DND-41 (cell line): Measurements from ENCODE around the gene PTGR1.

Experiments used
- ATAC-seq: fragments of 200-7000 bp; cut with Tn5 transposase; 3 replicates; pipeline ENCODE4 v1.9.1; 2021; ENCODE audit warnings: low read depth; ENCODE audit not compliant: insufficient read depth
- DNase-seq: peaks from one replicate; pipeline ENCODE4 v3.0.0-alpha.2; 2020
- H2AFZ ChIP-seq: 2 replicates; pipeline ENCODE4 v1.6.0; 2012; ENCODE audit warnings: low read depth, low read length
- H3K27ac ChIP-seq: 2 replicates; pipeline ENCODE4 v1.5.1; 2012; ENCODE audit warnings: low read length, inconsistent platforms
- H3K27me3 ChIP-seq: fragments of 200-600 bp; sonication (generic); 2 replicates; pipeline ENCODE4 v1.6.0; 2012; ENCODE audit warnings: low read length, mild to moderate bottlenecking, inconsistent platforms; ENCODE audit not compliant: insufficient read depth, poor library complexity
- H3K36me3 ChIP-seq: 2 replicates; pipeline ENCODE4 v1.5.1; 2012; ENCODE audit warnings: low read length, inconsistent platforms; ENCODE audit not compliant: insufficient read depth
- H3K4me1 ChIP-seq: 2 replicates; pipeline ENCODE4 v1.5.1; 2012; ENCODE audit warnings: mild to moderate bottlenecking, low read length; ENCODE audit not compliant: insufficient read depth
- H3K4me2 ChIP-seq: 2 replicates; pipeline ENCODE4 v1.6.0; 2012; ENCODE audit warnings: mild to moderate bottlenecking, moderate library complexity, low read length, inconsistent platforms; ENCODE audit not compliant: insufficient read depth
- H3K4me3 ChIP-seq, 2 experiments: fragments of 200-600 bp in 1 of 2; shearing (Covaris generic) in 1 of 2; 2 replicates each; pipeline ENCODE4 v1.5.1; 2012 to 2016; ENCODE audit warnings: inconsistent platforms in 2 of 2, low read length in 2 of 2, mild to moderate bottlenecking in 2 of 2, low read depth in 1 of 2, moderate library complexity in 1 of 2
- H3K79me2 ChIP-seq: 2 replicates; pipeline ENCODE4 v1.6.0; 2012; ENCODE audit warnings: low read length, inconsistent platforms; ENCODE audit not compliant: insufficient read depth
- H3K9ac ChIP-seq: 2 replicates; pipeline ENCODE4 v1.6.0; 2012; ENCODE audit warnings: low read depth, mild to moderate bottlenecking, inconsistent platforms, low read length, moderate library complexity
- H3K9me3 ChIP-seq: 2 replicates; pipeline ENCODE4 v1.5.1; 2012; ENCODE audit warnings: low read length, moderate library complexity, mild to moderate bottlenecking, inconsistent platforms; ENCODE audit not compliant: insufficient read depth, severe bottlenecking
- H4K20me1 ChIP-seq: 2 replicates; pipeline ENCODE4 v1.6.0; 2012; ENCODE audit warnings: low read length; ENCODE audit not compliant: insufficient read depth
- EZH2 ChIP-seq: IDR thresholded peaks from 3 replicates; pipeline ENCODE4 v1.6.1; 2012; ENCODE audit warnings: borderline replicate concordance, low read depth, mild to moderate bottlenecking, moderate library complexity, low read length, inconsistent platforms; ENCODE audit not compliant: severe bottlenecking
- TF ChIP-seq, protein P1 (sequence below): IDR thresholded peaks from 2 replicates; pipeline ENCODE4 v1.5.1; 2012; ENCODE audit warnings: borderline replicate concordance, low read length, moderate library complexity, mild to moderate bottlenecking; ENCODE audit not compliant: poor library complexity, severe bottlenecking; ENCODE audit errors: extremely low read depth

Gene PTGR1

GRCh38 chr9:111603041-111603440 is 3.6 kb upstream of the PTGR1 start:
- H3K4me1 ChIP-seq: no peaks in the 10 kb centered on the region

DNA sequence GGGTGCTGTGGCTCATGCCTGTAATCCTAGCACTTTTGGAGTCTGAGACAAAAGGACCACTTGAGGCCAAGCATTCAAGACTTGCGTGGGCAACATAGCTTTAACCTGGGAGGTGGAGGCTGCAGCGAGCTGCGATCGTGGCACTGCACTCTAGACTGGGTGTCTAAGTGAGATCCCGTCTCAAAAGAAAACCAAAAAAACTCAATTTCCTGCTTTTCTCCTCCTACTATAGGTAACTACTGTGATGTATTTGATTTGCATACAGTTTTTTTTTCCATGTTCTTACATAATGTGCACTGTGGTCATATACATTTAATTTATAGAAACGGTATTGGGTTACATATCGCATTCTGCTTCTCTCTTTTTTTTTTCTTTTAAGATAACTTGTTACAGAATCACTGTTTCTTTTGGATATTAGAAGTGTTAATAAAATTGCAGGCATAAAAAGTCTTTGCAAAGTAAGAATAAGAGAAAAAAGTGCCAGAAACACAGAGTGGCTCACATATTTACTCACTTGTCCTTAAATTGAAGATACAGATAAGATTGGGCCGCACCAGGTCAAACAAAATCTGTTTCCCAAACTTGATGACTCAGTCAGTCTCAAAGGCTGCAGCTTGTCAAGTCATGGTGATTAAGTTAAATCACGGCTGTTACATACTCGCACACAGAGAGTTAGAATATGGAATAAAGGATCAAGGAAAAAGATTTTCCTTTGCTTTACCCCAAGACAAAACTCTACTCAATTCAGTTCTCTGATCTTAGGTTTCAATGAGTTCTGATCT is 2.0 kb upstream of the PTGR1 start:
- no peaks in the 10 kb centered on the region for H3K36me3 ChIP-seq
- H2AFZ ChIP-seq: no peak overlapping the region

More at GRCh38 chr9:111603041-111603440, 3.6 kb upstream of the PTGR1 start:
- no peaks in the 10 kb centered on the region for H3K36me3 ChIP-seq
- H3K9me3 ChIP-seq: no peaks in the 10 kb centered on the region
- no peaks in the 10 kb centered on the region for H3K79me2 ChIP-seq
- H3K9ac ChIP-seq: no peak overlapping the region
- no peak overlapping the region for H2AFZ ChIP-seq
- no peaks in the 10 kb centered on the region for H4K20me1 ChIP-seq
- H3K27ac ChIP-seq: no peak overlapping the region
- H3K27me3 ChIP-seq: no peaks in the 10 kb centered on the region
- no peak overlapping the region for H3K4me3 ChIP-seq
- no peak for TF ChIP-seq EZH2
- TF ChIP-seq, protein P1, sequence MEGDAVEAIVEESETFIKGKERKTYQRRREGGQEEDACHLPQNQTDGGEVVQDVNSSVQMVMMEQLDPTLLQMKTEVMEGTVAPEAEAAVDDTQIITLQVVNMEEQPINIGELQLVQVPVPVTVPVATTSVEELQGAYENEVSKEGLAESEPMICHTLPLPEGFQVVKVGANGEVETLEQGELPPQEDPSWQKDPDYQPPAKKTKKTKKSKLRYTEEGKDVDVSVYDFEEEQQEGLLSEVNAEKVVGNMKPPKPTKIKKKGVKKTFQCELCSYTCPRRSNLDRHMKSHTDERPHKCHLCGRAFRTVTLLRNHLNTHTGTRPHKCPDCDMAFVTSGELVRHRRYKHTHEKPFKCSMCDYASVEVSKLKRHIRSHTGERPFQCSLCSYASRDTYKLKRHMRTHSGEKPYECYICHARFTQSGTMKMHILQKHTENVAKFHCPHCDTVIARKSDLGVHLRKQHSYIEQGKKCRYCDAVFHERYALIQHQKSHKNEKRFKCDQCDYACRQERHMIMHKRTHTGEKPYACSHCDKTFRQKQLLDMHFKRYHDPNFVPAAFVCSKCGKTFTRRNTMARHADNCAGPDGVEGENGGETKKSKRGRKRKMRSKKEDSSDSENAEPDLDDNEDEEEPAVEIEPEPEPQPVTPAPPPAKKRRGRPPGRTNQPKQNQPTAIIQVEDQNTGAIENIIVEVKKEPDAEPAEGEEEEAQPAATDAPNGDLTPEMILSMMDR: no peak
- no peak for ATAC-seq
- H3K4me2 ChIP-seq: no peak overlapping the region
- no peak for DNase-seq

GRCh38 chr9:111599955-111600343 is 502 bp upstream of the PTGR1 start:
- Histone ChIP-seq H3K27ac (no peak overlapping the region), H3K4me2 (no peak overlapping the region), H3K4me3 (no peak overlapping the region), H4K20me1 (no peaks in the 10 kb centered on the region), H3K4me1 (no peaks in the 10 kb centered on the region), H2AFZ (no peak overlapping the region), H3K79me2 (no peaks in the 10 kb centered on the region), H3K9ac (no peak overlapping the region), H3K9me3 (no peaks in the 10 kb centered on the region), H3K36me3 (no peaks in the 10 kb centered on the region), H3K27me3 (no peaks in the 10 kb centered on the region)
- no peak for ATAC-seq
- no peak for DNase-seq
- TF ChIP-seq, protein P1: no peak
- TF ChIP-seq EZH2: no peak

More for the DNA sequence above, 2.0 kb upstream of the PTGR1 start:
- Histone ChIP-seq H3K9ac (no peak overlapping the region), H3K4me2 (no peak overlapping the region), H3K4me3 (no peak overlapping the region), H3K27ac (no peak overlapping the region), H4K20me1 (no peaks in the 10 kb centered on the region), H3K4me1 (no peaks in the 10 kb centered on the region), H3K27me3 (no peaks in the 10 kb centered on the region), H3K79me2 (no peaks in the 10 kb centered on the region), H3K9me3 (no peaks in the 10 kb centered on the region)
- TF ChIP-seq, protein P1: no peak
- no peak for TF ChIP-seq EZH2
- DNase-seq (no peak), ATAC-seq (no peak)

GRCh38 chr9:111598733-111599091 is 735 bp downstream of the PTGR1 start:
- H3K79me2 ChIP-seq: no peaks in the 10 kb centered on the region
- H2AFZ ChIP-seq: no peak overlapping the region
- no peak for ATAC-seq
- TF ChIP-seq, protein P1: no peak
- no peak for TF ChIP-seq EZH2
- no peaks in the 10 kb centered on the region for H3K9me3 ChIP-seq
- no peaks in the 10 kb centered on the region for H4K20me1 ChIP-seq
- no peaks in the 10 kb centered on the region for H3K36me3 ChIP-seq
- no peak overlapping the region for H3K4me2 ChIP-seq
- no peaks in the 10 kb centered on the region for H3K27me3 ChIP-seq
- H3K9ac ChIP-seq: no peak overlapping the region
- no peaks in the 10 kb centered on the region for H3K4me1 ChIP-seq
- no peak overlapping the region for H3K27ac ChIP-seq
- no peak overlapping the region for H3K4me3 ChIP-seq
- DNase-seq: no peak
